Transverse colon (tissue), 3 donors: Measurements from ENCODE around the gene RNF130.

Experiments used
- CTCF ChIP-seq, 5 experiments: fragments of 200-600 bp in 3 of 5; fragments of 450-650 bp in 2 of 5; sonication (generic) in 3 of 5; IDR thresholded peaks; 1 replicate in 2 of 5; 2 replicates in 3 of 5; pipeline ENCODE4 v1.5.1; 2016 to 2017; ENCODE audit warnings: antibody characterized with exemption in 5 of 5, inconsistent platforms in 3 of 5, mild to moderate bottlenecking in 2 of 5, moderate library complexity in 1 of 5
- EP300 ChIP-seq: sonication (generic); formaldehyde crosslinking; IDR thresholded peaks from one replicate; pipeline ENCODE4 v1.6.1; 2017; ENCODE audit warnings: antibody characterized with exemption, low read depth
- POLR2A ChIP-seq: fragments of 450-650 bp; IDR thresholded peaks from one replicate; pipeline ENCODE4 v1.6.1; 2016; ENCODE audit warnings: antibody characterized with exemption, mild to moderate bottlenecking, moderate library complexity

GRCh38 chr5:179930788-179931473, 140.6 kb downstream of the RNF130 start:
- TF ChIP-seq POLR2A (no peak), EP300 (no peak), CTCF (IDR thresholded peaks at IDR 0.05) (no peak)
